H1 (cell line): ENCODE measurements around the gene MATN1. TPM values are rescaled to one million over a fixed set of nuclear protein-coding genes. Genes with fewer than 3 reads are reported as not detected.
A peak's percentile ranks its signal among the peaks of the same experiment; 100 is the strongest.

Source experiments
- CTCF ChIA-PET: fragments of 300-600 bp; sonication (Branson Sonifier 250); formaldehyde crosslinking; loops from one replicate; lab custom pipeline; 2021; ENCODE audit not compliant: partially characterized antibody; lab: Charles Lee
- POLR2A ChIA-PET: fragments of 300-600 bp; sonication (Branson Sonifier 250); formaldehyde crosslinking; loops from one replicate; lab custom pipeline; 2021; ENCODE audit warnings: inconsistent platforms; ENCODE audit not compliant: partially characterized antibody; lab: Charles Lee
- DNase-seq, 2 experiments: peaks; one replicate each; pipeline versions ENCODE4 v3.0.0 to v3.0.0-alpha.2; 2010 to 2022; ENCODE audit warnings: low spot score in 2 of 2, low read depth in 1 of 2, mixed read lengths in 1 of 2
- FAIRE-seq: peaks from 2 replicates; lab custom pipeline; 2011; peaks lifted over from hg19 to GRCh38; lab: Jason Lieb, UNC
- H2AFZ ChIP-seq: 2 replicates; pipeline ENCODE4 v1.8.1; 2012; ENCODE audit warnings: low read length, inconsistent platforms
- H2AK5ac ChIP-seq: 2 replicates; pipeline ENCODE4 v1.6.1; 2013; ENCODE audit warnings: low read depth, low read length
- H2BK120ac ChIP-seq: replicated peaks from 2 replicates; pipeline ENCODE3; 2013; ENCODE audit warnings: low read depth, low read length, inconsistent platforms
- H2BK12ac ChIP-seq: 2 replicates; pipeline ENCODE4 v1.6.1; 2013; ENCODE audit warnings: low read depth, low read length
- H2BK15ac ChIP-seq: 2 replicates; pipeline ENCODE4 v1.6.1; 2013; ENCODE audit warnings: low read length
- H2BK20ac ChIP-seq: 2 replicates; pipeline ENCODE4 v1.6.1; 2013; ENCODE audit warnings: low read length
- H2BK5ac ChIP-seq: 2 replicates; pipeline ENCODE4 v1.6.1; 2013; ENCODE audit warnings: low read depth, low read length
- H3K14ac ChIP-seq: 2 replicates; pipeline ENCODE4 v1.6.1; 2013; ENCODE audit warnings: inconsistent platforms; ENCODE audit not compliant: insufficient read length
- H3K18ac ChIP-seq: 2 replicates; pipeline ENCODE4 v1.6.1; 2013; ENCODE audit warnings: low read length; ENCODE audit errors: extremely low read depth
- H3K23ac ChIP-seq: 2 replicates; pipeline ENCODE4 v1.6.1; 2013; ENCODE audit warnings: inconsistent platforms; ENCODE audit not compliant: insufficient read length
- H3K23me2 ChIP-seq: 2 replicates; pipeline ENCODE4 v1.6.1; 2013; ENCODE audit warnings: low read depth, low read length
- H3K27ac ChIP-seq: 2 replicates; pipeline ENCODE4 v1.6.1; 2011; ENCODE audit warnings: low read depth, low read length, inconsistent platforms
- H3K27me3 ChIP-seq, 4 experiments: replicated peaks in 1 of 4; 1 replicate in 1 of 4; 2 replicates in 3 of 4; pipeline versions ENCODE4 v1.6.1 to v1.8.1; 2011 to 2013; ENCODE audit warnings: low read length in 3 of 4, mild to moderate bottlenecking in 3 of 4, inconsistent platforms in 2 of 4, mixed read lengths in 2 of 4, moderate library complexity in 1 of 4; ENCODE audit not compliant: control insufficient read depth in 3 of 4, insufficient read depth in 3 of 4; ENCODE audit errors: extremely low read depth in 1 of 4
- H3K36me3 ChIP-seq, 4 experiments: 2 replicates each; pipeline versions ENCODE4 v1.6.1 to v1.8.1; 2011 to 2013; ENCODE audit warnings: mild to moderate bottlenecking in 4 of 4, low read length in 3 of 4, moderate library complexity in 2 of 4, control low read depth in 1 of 4, inconsistent platforms in 1 of 4; ENCODE audit not compliant: insufficient read depth in 4 of 4, control insufficient read depth in 2 of 4
- H3K4ac ChIP-seq: replicated peaks from 2 replicates; pipeline ENCODE3; 2013; ENCODE audit warnings: low read length, low read depth, mixed read lengths, inconsistent platforms; ENCODE audit not compliant: insufficient read length
- H3K4me1 ChIP-seq, 4 experiments: replicated peaks in 1 of 4; 1 replicate in 1 of 4; 2 replicates in 3 of 4; pipeline versions ENCODE4 v1.6.1 to v1.8.1; 2011 to 2013; ENCODE audit warnings: low read length in 3 of 4, inconsistent platforms in 2 of 4, mixed read lengths in 1 of 4; ENCODE audit not compliant: insufficient read depth in 4 of 4, control insufficient read depth in 3 of 4
- H3K4me2 ChIP-seq, 2 experiments: 2 replicates each; pipeline versions ENCODE4 v1.6.1 to v1.8.1; 2011 to 2013; ENCODE audit warnings: low read depth in 2 of 2, low read length in 2 of 2, control low read depth in 1 of 2, inconsistent platforms in 1 of 2, mild to moderate bottlenecking in 1 of 2; ENCODE audit not compliant: insufficient read depth in 1 of 2
- H3K4me3 ChIP-seq, 4 experiments: fragments of 200-600, 300-600 bp in 1 of 4; sonication (generic), shearing (Covaris generic), sonication (Bioruptor Twin) in 1 of 4; 2 replicates each; pipeline versions ENCODE4 v1.5.1 to v1.8.1; 2011 to 2016; ENCODE audit warnings: low read length in 4 of 4, low read depth in 3 of 4, control low read depth in 2 of 4, inconsistent platforms in 2 of 4, mild to moderate bottlenecking in 2 of 4, mixed read lengths in 1 of 4, moderate library complexity in 1 of 4; ENCODE audit not compliant: insufficient read depth in 2 of 4; ENCODE audit errors: extremely low read depth in 1 of 4
- H3K56ac ChIP-seq: replicated peaks from 2 replicates; pipeline ENCODE3; 2013; ENCODE audit warnings: low read depth, mild to moderate bottlenecking, mixed read lengths, low read length, inconsistent platforms; ENCODE audit not compliant: insufficient read length
- H3K79me1 ChIP-seq: 2 replicates; pipeline ENCODE4 v1.6.1; 2013; ENCODE audit warnings: low read depth, low read length, control low read depth
- H3K79me2 ChIP-seq, 2 experiments: 2 replicates each; pipeline versions ENCODE4 v1.6.1 to v1.8.1; 2012 to 2013; ENCODE audit warnings: low read length in 2 of 2, mild to moderate bottlenecking in 2 of 2, inconsistent platforms in 1 of 2; ENCODE audit not compliant: insufficient read depth in 2 of 2, control insufficient read depth in 1 of 2
- H3K9ac ChIP-seq, 4 experiments: replicated peaks in 1 of 4; 1 replicate in 1 of 4; 2 replicates in 3 of 4; pipeline versions ENCODE4 v1.6.1 to v1.8.1; 2011 to 2013; ENCODE audit warnings: low read depth in 3 of 4, low read length in 3 of 4, control low read depth in 2 of 4, mild to moderate bottlenecking in 2 of 4, moderate library complexity in 2 of 4, inconsistent platforms in 1 of 4; ENCODE audit errors: extremely low read depth in 1 of 4
- H3K9me3 ChIP-seq, 2 experiments: 2 replicates each; pipeline versions ENCODE4 v1.6.1 to v1.8.1; 2012 to 2013; ENCODE audit warnings: mild to moderate bottlenecking in 2 of 2, moderate library complexity in 2 of 2, control low read depth in 1 of 2, inconsistent platforms in 1 of 2, low read depth in 1 of 2, low read length in 1 of 2, mixed read lengths in 1 of 2; ENCODE audit not compliant: insufficient read depth in 2 of 2
- H4K20me1 ChIP-seq, 2 experiments: replicated peaks in 1 of 2; 2 replicates each; pipeline versions ENCODE3 to v1.8.1; 2011 to 2013; ENCODE audit warnings: inconsistent platforms in 2 of 2, low read length in 2 of 2, mild to moderate bottlenecking in 1 of 2; ENCODE audit not compliant: insufficient read depth in 2 of 2, control insufficient read depth in 1 of 2
- H4K5ac ChIP-seq: 2 replicates; pipeline ENCODE4 v1.6.1; 2013; ENCODE audit warnings: low read length, low read depth, mixed read lengths, inconsistent platforms; ENCODE audit not compliant: insufficient read length
- H4K8ac ChIP-seq: 2 replicates; pipeline ENCODE4 v1.8.0; 2013; ENCODE audit warnings: mild to moderate bottlenecking, moderate library complexity, low read length, inconsistent platforms; ENCODE audit not compliant: insufficient read depth; ENCODE audit errors: extremely low read depth
- H4K91ac ChIP-seq: replicated peaks from 2 replicates; pipeline ENCODE3; 2013; ENCODE audit warnings: low read length, mixed read lengths, inconsistent platforms; ENCODE audit not compliant: insufficient read length
- ASH2L ChIP-seq: fragments of 200-600, 300-600 bp; sonication (generic); IDR thresholded peaks from one replicate; pipeline ENCODE4 v1.7.1; 2017; ENCODE audit warnings: low read length
- CTBP2 ChIP-seq: IDR thresholded peaks from 2 replicates; pipeline ENCODE4 v1.7.0; 2011; ENCODE audit warnings: borderline replicate concordance, mild to moderate bottlenecking, moderate library complexity, mixed read lengths, low read length; ENCODE audit not compliant: insufficient read depth, insufficient read length
- HDAC6 ChIP-seq: IDR thresholded peaks from one replicate; pipeline ENCODE4 v1.7.1; 2012; ENCODE audit warnings: low read depth, mild to moderate bottlenecking, inconsistent platforms, low read length, moderate library complexity
- TCF12 ChIP-seq: IDR thresholded peaks from 2 replicates; pipeline ENCODE4 v1.6.1; 2011; ENCODE audit warnings: low read depth, mild to moderate bottlenecking, low read length
- WGBS, 2 experiments: shearing (Covaris generic) in 1 of 2; methylation state at CpG; one replicate each; pipeline versions ENCODE4 v1.1.6 to v1.1.7; 2013 to 2015; ENCODE audit warnings: low lambda C conversion rate in 2 of 2, mixed read lengths in 2 of 2, inconsistent platforms in 1 of 2, low coverage in 1 of 2, missing lambda C conversion rate in 1 of 2; ENCODE audit not compliant: insufficient replicate concordance in 2 of 2, insufficient coverage in 1 of 2, insufficient read length in 1 of 2; ENCODE audit errors: extremely low coverage in 1 of 2, missing lambda C conversion rate in 1 of 2; 5-methylcytosine and 5-hydroxymethylcytosine counted together
- polyA plus RNA-seq, 7 experiments: library from polyadenylated mRNA; depleted of rRNA in 3 of 7; stranded (reverse) in 5 of 7; unstranded in 2 of 7; fragments of >200 nt in 5 of 7; fragments of 200-250 nt in 2 of 7; gene quantifications; 1 replicate in 5 of 7; 2 replicates in 1 of 7; 4 replicates in 1 of 7; pipeline versions ENCODE4 v1.2.1 to v1.2.3, GENCODE V29; 2011 to 2013; ENCODE audit warnings: missing spikeins in 2 of 7, mixed read lengths in 2 of 7
- total RNA-seq: library from RNA; stranded (reverse); fragmentation: NEBNext Ultra II Directional; extraction: Animal tissue kit (Norgen Biotek cat#: 25700); gene quantifications from 2 replicates; pipeline ENCODE4 v1.2.1, GENCODE V29; 2021
- TF ChIP-seq, protein P1 (sequence below): IDR thresholded peaks from 2 replicates; pipeline ENCODE4 v1.6.1; 2012; ENCODE audit warnings: inconsistent platforms
- TF ChIP-seq, protein P2 (sequence below): IDR thresholded peaks from 2 replicates; pipeline ENCODE4 v1.6.1; 2012; ENCODE audit warnings: inconsistent platforms

Gene MATN1
- total and polyA plus RNA-seq, 2 of the 8 experiments (the other 6 are each of a cell fraction or from before 2014, with no cell fraction given), result 0.12 to 0.28 TPM

DNA sequence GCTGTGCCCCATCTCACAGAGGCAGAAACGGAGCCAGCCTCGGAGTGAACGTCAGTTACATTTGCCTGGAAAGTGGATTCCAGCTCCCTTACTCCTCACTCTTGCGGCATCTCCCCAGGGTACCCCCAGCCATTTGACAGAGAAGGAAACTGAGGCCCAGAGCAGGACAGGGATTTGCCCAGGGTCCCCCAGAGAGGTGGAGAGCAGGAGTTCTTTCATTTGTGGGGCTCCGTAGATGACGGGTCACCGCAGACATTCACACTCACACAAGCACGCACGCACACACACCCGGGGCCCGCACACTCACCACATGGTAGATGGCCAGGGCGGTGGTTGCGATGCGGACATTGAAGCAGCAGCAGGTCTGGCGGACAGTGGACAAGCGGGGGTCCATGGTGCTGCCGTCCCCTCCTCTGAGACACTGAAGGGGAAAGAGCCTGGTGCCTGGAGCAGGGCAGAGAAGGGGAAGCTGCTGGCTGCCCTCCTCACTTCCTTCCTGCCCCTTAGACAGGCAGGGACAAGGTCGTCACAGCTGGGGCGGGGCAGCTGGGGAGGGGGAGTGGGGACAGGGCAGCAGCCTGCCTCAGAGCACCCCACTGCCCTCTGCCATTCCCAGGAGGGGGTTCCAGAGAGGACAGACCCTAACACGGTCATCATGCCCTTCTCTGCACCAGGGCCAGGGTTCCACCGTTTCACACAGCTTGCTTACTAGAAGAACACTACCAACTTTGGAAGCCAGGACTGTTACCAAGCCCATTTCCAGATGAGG, 34.2 kb upstream of the MATN1 start, which contains the start of gene LAPTM5:
Gene LAPTM5, minus strand, starts transcription at position 423 of the 769 bp plus-strand sequence. Its CDS starts 29 bp downstream, at position 394.
- H3K9ac ChIP-seq, result no peak within 1 kb of the TSS
- H4K91ac ChIP-seq, result no peak within 1 kb of the TSS
- H3K23me2 ChIP-seq, result no peaks in the 10 kb centered on the region
- H3K18ac ChIP-seq, result peak within 1 kb of the TSS; percentile 4; the same call in 1 of the 2 replicates
- ChIA-PET POLR2A (interaction anchor here (1.3 kb wide), 1 partner anchor 30 kb away, joined by 3 read pairs; no protein-coding TSS in a partner anchor), CTCF (interaction anchor here (0.6 to 55.1 kb wide), 5 partner anchors 8 to 1990 kb away, joined by 3 to 1640 read pairs (median 3); partner anchors contain the start of genes LAPTM5 and MATN1)
- H3K4me1 ChIP-seq, result peaks cover 0 to 8% (median 2%) of the 10 kb centered on the region in 4 experiments; a peak in 4 of 7 replicates
- 87% methylated on average over 19 of the region's 21 CpGs; no CpG with 5 or more reads in 1 of the 2 experiments for WGBS, 2 experiments
- H3K9me3 ChIP-seq, result no peaks in the 10 kb centered on the region
- H2BK20ac ChIP-seq, result 0 out of 2 replicates have a peak within 1 kb of the TSS, but pooled peaks have one; percentile 24
- no peaks in the 10 kb centered on the region for H3K27me3 ChIP-seq
- TF ChIP-seq TCF12, result no peak
- TF ChIP-seq, protein P1, sequence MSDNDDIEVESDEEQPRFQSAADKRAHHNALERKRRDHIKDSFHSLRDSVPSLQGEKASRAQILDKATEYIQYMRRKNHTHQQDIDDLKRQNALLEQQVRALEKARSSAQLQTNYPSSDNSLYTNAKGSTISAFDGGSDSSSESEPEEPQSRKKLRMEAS, result no peak
- TF ChIP-seq CTBP2, result no peak
- TF ChIP-seq ASH2L, result no peak
- TF ChIP-seq HDAC6, result no peak
- TF ChIP-seq, protein P2, sequence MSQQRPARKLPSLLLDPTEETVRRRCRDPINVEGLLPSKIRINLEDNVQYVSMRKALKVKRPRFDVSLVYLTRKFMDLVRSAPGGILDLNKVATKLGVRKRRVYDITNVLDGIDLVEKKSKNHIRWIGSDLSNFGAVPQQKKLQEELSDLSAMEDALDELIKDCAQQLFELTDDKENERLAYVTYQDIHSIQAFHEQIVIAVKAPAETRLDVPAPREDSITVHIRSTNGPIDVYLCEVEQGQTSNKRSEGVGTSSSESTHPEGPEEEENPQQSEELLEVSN, result no peak
- H3K27ac ChIP-seq, result no peak within 1 kb of the TSS; the same call in 1 of the 2 replicates
- H2AFZ ChIP-seq, result no peak within 1 kb of the TSS
- H2BK5ac ChIP-seq, result no peak within 1 kb of the TSS
- 0 out of 2 replicates have a peak within 1 kb of the TSS, but pooled peaks have one; percentile 2 for H2BK12ac ChIP-seq
- H3K4me2 ChIP-seq, result no peak within 1 kb of the TSS
- H3K14ac ChIP-seq, result no peak within 1 kb of the TSS
- H3K79me1 ChIP-seq, result no peaks in the 10 kb centered on the region
- DNase-seq (no peak), FAIRE-seq (no peak)
- H3K36me3 ChIP-seq, result no peaks in the 10 kb centered on the region
- no peak within 1 kb of the TSS for H3K23ac ChIP-seq
- no peak within 1 kb of the TSS for H3K56ac ChIP-seq
- H2AK5ac ChIP-seq, result no peak within 1 kb of the TSS
- no peak within 1 kb of the TSS for H2BK15ac ChIP-seq
- H3K4me3 ChIP-seq, result no peak within 1 kb of the TSS
- H2BK120ac ChIP-seq, result no peak within 1 kb of the TSS
- no peaks in the 10 kb centered on the region for H3K79me2 ChIP-seq
- no peaks in the 10 kb centered on the region for H4K20me1 ChIP-seq
- peak within 1 kb of the TSS; percentile 72; the same call in 1 of the 2 replicates for H4K8ac ChIP-seq
- H4K5ac ChIP-seq, result no peak within 1 kb of the TSS
- no peak within 1 kb of the TSS for H3K4ac ChIP-seq
